Gastrocnemius medialis (tissue), 4 donors: ENCODE data around the gene CAPN5.

Experiments
- POLR2A ChIP-seq, 2 donors: fragments of 450-650 bp; IDR thresholded peaks; one replicate each; pipeline ENCODE4 v1.6.1; 2017; ENCODE audit warnings: antibody characterized with exemption in 2 of 2, mild to moderate bottlenecking in 2 of 2, moderate library complexity in 2 of 2
- TF ChIP-seq, protein P1 (sequence below), 5 experiments: fragments of 450-650 bp in 3 of 5; fragments of 200-600 bp in 2 of 5; sonication (generic) in 2 of 5; IDR thresholded peaks in 4 of 5; conservative IDR thresholded peaks in 1 of 5; 1 replicate in 4 of 5; 2 replicates in 1 of 5; pipeline ENCODE4 v1.5.1; 2016 to 2019; ENCODE audit warnings: antibody characterized with exemption in 5 of 5, mild to moderate bottlenecking in 3 of 5, moderate library complexity in 3 of 5

DNA sequence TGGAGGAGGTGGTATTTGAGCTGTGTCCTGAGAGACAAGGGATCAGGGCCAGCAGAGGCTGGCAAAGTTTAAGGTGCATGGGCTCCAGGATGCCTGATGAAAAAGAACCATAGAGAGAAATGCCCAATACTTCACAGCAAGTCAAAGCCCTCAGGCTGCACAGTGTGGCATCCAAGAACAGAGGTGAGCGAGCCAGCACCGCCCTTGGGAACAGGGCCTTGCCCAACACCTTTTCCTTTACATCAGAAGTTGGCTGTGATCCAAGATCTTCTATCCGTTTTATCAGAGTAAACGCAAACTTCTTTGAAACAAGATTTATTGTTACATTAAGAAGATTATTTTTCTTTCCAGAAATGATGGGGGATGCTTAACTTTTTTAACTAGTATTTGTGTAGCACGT, 31.2 kb upstream of the CAPN5 start:
- TF ChIP-seq, protein P1, sequence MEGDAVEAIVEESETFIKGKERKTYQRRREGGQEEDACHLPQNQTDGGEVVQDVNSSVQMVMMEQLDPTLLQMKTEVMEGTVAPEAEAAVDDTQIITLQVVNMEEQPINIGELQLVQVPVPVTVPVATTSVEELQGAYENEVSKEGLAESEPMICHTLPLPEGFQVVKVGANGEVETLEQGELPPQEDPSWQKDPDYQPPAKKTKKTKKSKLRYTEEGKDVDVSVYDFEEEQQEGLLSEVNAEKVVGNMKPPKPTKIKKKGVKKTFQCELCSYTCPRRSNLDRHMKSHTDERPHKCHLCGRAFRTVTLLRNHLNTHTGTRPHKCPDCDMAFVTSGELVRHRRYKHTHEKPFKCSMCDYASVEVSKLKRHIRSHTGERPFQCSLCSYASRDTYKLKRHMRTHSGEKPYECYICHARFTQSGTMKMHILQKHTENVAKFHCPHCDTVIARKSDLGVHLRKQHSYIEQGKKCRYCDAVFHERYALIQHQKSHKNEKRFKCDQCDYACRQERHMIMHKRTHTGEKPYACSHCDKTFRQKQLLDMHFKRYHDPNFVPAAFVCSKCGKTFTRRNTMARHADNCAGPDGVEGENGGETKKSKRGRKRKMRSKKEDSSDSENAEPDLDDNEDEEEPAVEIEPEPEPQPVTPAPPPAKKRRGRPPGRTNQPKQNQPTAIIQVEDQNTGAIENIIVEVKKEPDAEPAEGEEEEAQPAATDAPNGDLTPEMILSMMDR (IDR thresholded peaks at IDR 0.05 in 4 of 5, conservative IDR thresholded peaks at IDR 0.05 in 1 of 5): no peak
- no peak for TF ChIP-seq POLR2A (IDR thresholded peaks at IDR 0.05)
